H1 (cell line): ENCODE data around the gene SKAP1. TPM values are rescaled to one million over a fixed set of nuclear protein-coding genes. Genes with fewer than 3 reads are reported as not detected.

Experiments used
- GABPA ChIP-seq: IDR thresholded peaks from 2 replicates; pipeline ENCODE4 v1.6.1; 2011; ENCODE audit warnings: mild to moderate bottlenecking, low read length, moderate library complexity, borderline replicate concordance; ENCODE audit not compliant: insufficient read depth
- polyA plus RNA-seq, 7 experiments: library from polyadenylated mRNA; depleted of rRNA in 3 of 7; stranded (reverse) in 5 of 7; unstranded in 2 of 7; fragments of >200 nt in 5 of 7; fragments of 200-250 nt in 2 of 7; gene quantifications; 1 replicate in 5 of 7; 2 replicates in 1 of 7; 4 replicates in 1 of 7; pipeline versions ENCODE4 v1.2.1 to v1.2.3, GENCODE V29; 2011 to 2013; ENCODE audit warnings: missing spikeins in 2 of 7, mixed read lengths in 2 of 7
- total RNA-seq: library from RNA; stranded (reverse); fragmentation: NEBNext Ultra II Directional; extraction: Animal tissue kit (Norgen Biotek cat#: 25700); gene quantifications from 2 replicates; pipeline ENCODE4 v1.2.1, GENCODE V29; 2021

SKAP1 gene
- total and polyA plus RNA-seq, 2 of the 8 experiments (the other 6 are each of a cell fraction or from before 2014, with no cell fraction given): not detected

GRCh38 chr17:48215583-48216139 lies 214.4 kb downstream of the SKAP1 start (continued):
- TF ChIP-seq GABPA: no peak
